GM18868 (cell line): ENCODE measurements around the gene PDE9A.
"Not testable (repeated sequence)": the region's sequence is repeated elsewhere in the genome, so short reads cannot be mapped to it uniquely, and the experiment has no call there.

Source experiments
- ATAC-seq: cut with Tn5 transposase; IDR thresholded peaks from one replicate; pipeline ENCODE4 v1.9.1; 2021; ENCODE audit warnings: mild to moderate bottlenecking, moderate library complexity; ENCODE audit not compliant: unreplicated experiment

PDE9A gene

DNA sequence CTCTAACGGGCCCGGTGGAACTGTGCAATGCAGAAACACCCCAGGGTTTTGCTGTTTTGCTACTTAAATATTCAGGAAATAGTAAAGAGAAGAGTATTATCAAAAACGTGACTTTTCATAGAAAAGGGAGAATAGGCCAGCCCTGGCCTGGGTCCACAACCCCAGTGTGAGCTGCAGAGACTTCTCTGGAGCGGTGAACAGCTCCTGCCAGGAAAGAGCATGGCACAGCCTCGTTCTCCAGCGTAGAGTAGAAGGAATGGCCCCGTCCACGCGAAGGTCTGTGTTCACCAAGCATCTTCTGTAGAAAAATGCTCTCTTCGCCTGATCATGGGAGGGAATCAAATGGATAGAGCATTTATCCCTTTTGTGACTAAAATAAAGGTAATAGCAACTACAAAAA, 51.4 kb downstream of the PDE9A start:
- ATAC-seq = no peak

DNA sequence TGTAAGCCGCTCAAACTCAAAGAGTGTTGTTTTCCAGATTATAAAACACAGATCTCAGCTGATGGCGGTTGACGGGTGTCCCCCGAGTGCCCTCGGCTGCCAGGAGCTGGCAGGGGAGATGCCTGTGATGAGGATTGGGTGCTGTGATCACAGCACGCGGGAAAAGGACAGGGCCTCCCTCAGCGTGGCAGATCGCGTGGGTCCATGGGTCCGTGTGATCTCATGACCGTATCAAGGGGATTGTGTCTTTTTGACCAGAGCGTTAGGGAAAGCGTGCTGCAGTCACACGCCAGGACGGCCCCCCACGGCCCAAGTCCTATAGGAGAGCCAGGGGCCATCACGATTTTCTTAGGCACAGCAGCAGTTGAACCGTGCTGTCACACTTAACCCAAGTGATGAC, 51.9 kb downstream of the PDE9A start:
- ATAC-seq = no peak

DNA sequence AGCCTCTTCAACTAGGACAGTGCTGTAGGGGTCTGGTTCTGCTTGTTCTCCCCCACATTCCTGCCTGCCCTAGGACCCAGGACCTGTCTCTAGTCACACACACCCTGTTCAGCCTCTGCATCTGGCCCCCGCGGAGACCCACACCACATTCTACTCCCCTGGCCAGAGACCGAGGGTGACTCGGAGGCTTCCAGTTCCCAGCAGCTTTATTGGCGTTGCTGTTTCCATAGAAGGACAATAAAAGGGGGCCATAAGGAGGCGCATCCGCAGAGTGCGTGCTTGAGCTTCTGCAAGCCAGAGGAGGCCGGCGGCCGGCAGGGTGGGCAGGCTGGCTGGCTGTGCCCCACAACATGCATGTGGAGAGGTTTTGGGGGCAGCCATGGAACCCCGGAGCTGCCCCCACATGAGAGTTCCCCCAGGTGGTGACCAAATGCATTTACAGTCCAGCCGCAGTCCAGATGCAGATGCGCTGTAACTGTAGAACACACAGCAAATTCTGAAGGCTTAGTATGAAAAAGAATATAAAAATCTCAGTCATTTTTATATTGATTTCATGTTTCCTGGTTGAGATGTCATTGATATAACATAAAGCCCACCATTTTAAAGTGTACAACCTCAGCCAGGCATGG, 52.4 kb downstream of the PDE9A start:
- no peak for ATAC-seq

DNA sequence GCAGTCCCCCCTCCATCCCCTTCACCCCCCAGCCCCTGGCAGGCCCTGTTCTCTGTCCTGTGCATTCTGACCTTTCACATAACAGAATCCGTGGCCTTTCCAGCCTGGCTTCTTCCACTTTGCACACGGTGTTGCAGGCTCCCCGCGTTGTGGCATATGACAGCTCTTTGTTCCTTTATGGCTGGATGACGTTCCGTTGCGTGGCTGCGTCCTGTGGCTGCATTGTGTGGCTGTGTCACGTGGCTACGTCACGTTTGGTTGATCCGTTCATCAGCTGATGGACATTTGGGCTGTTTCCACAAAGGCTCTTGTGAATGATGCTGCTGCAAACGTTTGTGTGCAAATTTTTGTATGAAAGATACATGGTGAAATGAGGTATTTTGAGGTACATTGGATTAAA, 53.3 kb downstream of the PDE9A start:
- ATAC-seq = no peak

DNA sequence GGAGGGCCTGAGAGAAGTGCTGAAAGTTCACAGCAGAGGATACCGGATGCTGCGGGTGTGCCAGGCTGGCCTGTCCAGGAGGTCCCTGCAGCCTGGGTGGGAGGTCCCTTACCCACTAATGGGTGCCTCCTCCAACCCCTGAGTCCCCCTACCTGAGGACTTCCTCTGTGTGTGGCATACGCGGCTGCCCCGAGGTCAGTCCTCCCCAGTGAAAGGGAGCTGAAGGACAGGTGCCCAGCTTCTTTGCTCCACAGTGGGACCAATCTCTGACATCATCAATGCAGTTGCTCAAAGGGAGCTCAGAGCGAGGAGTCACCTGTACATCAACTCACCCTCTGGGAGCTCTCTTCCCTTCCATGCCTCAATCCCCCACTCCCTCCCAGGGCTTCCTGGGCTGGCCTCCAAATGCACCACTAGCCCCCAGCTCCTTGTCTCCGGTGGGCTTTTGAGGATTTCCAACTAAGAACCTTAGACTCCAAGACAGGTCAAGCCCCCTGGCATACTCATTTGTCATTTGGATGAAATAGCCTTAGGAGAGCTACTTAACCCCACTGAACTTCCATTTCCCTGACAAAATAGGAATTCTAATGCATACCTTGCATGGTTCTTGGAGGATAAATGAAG, 53.9 kb downstream of the PDE9A start:
- no peak for ATAC-seq

DNA sequence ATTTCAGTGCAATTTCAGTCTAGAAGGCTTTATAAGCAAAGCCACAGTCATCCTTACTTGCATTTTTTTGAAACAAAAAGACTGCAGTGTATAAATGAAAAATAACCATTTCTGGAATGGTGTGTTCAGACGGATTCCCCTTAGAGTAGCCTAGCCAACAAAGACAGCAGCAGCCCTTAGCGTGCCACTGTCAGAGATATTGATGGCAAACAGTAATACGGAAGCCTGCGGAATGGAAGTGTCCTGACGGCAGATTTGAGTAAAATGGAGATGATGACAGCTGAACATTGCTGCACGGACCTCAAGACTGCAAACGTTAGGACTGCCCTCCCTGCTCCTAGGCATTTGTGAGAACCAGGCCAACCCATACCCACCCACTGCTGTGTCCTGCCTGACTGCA, 54.7 kb downstream of the PDE9A start:
- ATAC-seq = no peak

DNA sequence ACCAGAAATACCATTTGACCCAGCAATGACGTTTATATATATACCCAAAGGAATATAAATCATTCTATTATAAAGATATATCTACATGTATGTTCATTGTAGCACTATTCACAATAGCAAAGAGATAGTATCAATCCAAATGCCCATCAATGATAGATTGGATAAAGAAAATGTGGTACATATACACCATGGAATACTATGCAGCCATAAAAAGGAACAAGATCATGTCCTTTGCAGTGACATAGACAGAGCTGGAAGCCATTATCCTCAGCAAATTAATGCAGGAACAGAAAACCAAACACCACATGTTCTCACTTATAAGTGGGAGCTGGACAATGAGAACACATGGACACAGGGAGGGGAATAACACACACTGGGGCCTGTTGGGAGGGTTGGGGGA, 55.5 kb downstream of the PDE9A start:
- ATAC-seq = not testable (repeated sequence)

DNA sequence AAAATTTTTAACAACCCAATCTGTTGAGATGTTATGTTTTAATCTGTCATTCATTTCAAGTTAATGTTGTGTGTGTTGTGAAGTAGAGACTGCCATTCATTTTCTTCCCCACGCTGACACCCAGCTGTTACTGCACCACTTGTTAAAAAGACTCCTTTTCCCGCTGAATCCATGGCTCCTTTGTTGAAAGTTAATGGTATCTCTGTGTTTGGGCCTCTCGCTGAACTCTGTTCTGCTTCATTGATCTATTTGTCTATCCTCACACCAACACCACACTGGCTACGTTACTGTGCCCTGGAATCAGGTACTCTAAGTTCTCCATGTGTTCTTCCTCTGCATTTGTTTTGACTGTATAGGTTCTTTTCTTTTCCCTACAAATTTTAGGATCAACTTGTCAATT, 58.2 kb downstream of the PDE9A start:
- no peak for ATAC-seq

DNA sequence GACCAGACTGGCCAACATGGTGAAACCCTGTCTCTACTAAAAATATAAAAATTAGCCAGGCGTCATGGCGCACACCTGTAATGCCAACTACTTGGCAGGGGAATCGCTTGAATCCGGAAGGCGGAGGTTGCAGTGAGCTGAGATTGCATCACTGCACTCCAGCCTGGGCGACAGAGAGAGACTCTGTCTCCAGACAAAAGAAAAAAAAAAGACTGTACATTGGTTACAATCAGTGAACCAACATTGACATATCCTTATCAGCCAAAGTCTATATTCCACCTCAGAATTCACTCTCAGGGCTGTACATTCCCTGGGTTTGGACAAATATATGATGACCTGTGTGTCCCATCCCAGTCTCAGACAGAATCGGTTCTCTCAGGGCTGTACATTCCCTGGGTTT, 62.0 kb downstream of the PDE9A start:
- not testable (repeated sequence) for ATAC-seq

DNA sequence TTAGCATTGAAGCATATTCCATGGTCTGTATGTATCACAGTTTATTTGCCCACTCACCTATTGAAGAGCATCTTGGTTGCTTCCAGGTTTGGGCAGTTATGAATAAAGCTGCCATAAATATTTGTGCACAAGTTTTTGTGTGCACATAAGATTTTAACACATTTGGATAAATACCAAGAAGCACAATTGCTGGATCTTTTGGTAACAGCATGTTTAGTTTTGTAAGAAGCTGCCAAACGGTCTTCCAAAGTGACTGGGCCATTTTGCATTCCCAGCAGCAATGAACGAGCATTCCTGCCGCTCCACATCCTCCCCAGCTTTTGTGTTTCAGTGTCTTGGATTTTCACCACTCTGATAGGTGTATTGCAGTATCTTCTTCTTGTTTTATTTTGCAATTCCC, 62.7 kb downstream of the PDE9A start:
- no peak for ATAC-seq

DNA sequence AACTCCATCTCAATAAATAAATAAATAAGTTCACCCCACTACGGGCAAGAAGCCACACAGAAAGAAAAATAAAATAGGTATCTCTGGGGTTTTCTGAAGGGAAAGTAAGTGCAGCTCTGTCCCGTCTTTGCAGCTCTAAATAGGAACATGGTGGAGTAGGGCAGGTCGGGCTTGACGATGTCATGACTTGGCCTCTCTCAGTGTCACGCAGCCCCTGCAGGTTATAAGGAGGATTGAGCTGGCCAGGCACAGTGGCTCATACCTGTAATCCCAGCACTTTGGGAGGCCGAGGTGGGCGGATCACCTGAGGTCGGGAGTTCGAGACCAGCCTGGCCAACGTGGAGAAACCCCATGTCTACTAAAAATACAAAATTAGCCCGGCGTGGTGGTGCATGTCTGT, 67.1 kb downstream of the PDE9A start:
- ATAC-seq = not testable (repeated sequence)

DNA sequence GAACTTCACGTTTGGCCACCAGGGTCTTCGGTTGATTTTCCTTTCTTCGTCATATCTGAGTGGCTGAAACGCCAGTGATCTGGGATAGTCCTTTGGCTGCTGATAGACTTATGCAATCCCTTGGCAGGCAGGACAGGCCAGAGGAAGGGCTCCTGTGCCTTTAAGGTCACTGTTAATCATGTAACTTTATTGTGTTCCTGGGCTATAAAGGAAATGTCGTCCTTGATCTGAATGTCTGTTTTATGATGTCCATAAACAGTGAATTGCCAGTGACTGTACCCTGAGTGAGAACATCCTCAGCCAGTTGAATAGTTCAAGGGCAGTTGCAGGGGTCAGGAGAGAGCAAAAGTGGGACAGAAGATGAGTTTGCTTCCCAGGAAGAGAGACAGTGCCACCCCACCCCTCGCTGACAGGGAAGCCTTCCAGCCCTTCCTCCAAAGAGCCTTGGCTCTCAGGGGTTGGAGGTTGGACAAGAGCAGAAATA, 68.0 kb downstream of the PDE9A start:
- ATAC-seq = no peak

DNA sequence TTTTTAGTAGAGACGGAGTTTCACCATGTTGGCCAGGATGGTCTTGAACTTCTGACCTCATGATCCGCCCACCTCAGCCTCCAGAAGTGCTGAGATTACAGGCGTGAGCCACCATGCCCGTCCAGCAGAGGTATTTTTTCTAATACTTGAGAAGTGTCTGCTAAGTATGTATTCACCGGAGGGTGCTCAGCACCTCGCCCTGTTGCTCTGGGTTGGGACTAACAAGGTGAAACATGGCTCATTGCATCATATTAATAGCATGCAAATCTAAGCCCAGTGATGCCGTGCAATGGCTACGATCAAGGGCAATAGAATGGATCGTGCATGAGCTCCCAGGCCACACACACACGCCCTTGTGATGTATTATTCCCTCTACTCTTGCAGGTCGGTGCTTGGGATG, 68.7 kb downstream of the PDE9A start:
- ATAC-seq = no peak

DNA sequence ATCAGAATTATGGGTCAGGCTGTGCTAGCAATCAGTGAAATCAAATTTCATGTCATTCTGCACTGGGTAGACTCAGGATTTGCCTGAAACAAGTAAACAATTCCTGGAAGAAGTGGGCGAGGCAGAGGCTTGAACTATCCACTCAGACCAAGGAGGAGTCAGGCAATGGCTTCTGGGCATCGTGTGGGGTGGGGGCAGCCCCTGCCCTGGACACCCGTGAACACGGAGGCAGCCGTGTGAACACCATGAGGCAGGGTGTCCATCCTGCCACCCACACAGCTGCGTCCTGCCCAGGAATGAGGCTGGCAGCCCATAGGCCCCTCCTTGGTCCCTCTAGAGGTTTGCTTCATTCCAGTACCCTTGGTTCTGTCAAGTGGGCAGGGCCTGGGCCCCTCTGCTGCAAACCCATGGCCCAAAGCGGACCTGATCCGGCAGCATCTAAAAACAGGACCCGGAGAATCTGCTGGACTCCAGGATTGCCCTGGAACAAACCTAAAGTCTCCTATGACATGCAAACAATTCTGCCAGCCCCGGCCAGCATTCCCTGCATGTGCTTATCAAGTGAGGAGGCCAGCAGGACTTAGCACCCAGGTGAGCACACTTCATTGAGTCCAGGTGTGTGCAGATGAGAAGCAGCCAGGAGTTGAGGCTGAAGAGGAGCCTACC, 69.5 kb downstream of the PDE9A start:
- no peak for ATAC-seq

DNA sequence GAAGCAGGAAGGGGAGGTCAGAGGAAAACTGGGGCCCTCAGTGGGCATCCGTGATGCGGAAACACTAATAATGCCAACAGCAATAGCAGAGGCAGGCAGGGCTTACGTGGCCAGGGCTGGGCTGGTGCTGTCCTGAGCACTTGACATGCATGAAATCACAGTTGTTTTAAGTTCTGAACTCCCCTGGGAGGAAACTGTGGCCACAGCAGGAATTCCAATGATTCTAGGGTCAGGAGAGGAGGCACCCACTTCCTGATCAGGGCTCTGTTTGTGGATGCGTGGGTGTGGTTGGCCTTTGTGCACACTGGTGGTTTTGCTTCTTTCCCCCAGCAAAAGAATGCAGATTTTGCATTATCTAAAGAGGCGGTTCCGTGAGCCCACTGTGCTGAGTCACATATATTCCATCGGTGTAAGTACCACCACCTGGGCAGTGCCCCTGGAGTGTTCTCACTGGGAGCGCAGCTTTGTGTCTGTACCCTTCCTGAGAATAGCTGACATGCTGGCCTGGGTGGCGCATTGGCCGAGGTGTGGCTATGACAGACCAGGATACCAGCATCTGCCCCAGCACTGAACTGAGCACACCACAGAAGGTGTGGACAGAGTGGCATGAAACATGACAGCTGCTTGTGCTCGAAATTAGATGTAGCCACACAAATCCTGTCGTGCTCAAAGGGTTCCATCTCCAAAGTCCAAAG, 71.0 kb downstream of the PDE9A start:
- no peak for ATAC-seq

DNA sequence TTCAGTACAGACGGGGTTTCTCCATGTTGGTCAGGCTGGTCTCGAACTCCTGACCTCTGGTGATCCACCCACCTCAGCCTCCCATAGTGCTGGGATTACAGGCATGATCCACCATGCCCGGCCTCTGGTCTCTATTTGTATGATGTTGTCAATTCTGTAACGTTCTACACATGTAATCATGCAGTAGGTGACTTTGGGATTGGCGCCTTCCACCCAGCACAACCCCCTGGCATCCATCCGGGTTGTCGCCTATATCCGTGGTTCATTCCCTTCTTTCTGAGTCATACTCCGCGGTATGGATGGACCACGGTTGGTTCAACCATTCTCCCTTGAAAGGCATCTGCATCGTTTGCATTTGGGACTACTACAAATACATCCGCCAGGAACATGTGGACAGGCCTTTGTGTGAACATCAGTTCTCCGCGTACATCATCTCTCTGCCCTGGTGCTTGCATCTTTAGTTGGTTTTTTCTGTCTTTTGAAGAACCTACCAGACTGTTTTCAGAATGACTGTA, 72.1 kb downstream of the PDE9A start:
- ATAC-seq = no peak

DNA sequence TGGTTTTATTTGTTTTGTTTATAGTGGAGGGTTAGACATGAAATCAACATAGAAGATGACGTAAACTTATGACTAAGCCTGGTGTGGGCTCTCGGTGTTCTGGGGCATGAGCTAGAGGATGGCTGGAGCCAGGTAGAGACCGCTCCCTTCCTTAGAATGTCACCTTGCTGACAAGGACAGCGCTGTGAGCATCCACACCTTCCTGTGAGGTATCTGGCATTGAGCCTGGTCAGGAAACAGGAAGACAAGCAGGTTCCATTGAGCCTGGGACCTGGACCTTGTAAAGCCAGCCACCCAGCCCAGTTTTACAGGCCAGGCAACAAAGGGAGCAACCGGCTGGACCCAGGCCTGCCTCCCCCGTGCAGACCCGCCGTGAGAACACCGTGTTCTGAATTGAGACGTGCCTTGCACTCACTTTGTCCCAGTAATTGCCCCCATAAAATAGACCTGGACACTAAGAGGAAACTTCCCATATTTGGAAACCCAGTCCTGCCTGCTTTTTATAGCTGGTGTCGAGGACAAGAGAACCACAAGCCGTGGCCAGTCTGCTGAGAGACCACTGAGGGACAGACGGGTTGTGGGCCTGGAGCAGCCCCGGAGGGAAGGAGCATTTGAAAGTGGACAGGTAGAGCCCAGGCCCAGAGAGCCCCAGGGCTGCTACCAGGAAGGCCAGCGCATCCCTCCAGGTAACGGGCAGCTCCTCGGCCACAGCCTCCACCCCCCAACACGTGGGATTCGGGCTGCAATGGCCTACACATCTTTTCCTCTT, 78.0 kb downstream of the PDE9A start:
- ATAC-seq = no peak

DNA sequence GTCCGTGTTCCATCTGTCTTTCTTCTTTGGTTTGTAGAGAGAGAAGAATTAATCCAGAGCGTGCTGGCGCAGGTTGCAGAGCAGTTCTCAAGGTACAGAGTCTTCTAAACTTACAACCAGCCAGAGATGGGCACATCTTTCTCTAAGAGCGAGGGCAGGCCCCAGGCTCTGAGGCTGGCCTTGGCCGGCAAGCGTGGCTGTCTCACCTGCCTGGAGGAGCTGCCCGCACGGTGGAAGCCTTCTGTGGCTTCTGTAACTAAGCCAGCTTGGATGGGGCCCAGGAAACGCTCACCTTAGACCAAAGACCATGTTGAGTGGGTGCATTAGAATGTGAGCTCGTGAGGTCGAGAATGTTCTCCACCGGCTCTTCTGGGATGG, 78.6 kb downstream of the PDE9A start:
- ATAC-seq = no peak

DNA sequence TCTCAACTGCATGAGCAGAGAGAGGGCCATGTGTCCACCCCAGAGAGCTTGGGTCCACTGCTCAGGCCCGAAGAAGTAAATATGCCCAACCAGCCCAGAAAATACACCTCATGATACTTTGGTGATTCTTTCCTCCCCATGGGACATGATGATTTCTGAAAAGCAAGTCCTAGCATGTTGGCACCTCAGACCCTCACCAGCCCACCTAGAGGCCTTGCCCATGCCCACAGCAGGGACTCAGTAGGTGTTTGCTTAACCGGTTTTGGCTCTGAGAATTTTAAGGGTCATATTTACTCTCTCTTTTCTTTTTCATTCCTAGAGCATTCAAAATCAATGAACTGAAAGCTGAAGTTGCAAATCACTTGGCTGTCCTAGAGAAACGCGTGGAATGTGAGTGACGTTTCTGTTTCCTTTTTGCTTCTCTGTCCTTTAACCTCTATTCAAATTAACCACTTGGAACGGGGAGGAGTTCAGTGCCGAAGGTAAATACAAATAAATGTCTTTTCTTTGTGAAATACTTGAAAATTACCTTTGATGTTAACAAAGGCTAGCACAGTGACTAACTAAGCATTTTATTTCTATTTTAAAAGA, 79.7 kb downstream of the PDE9A start:
- ATAC-seq = no peak

DNA sequence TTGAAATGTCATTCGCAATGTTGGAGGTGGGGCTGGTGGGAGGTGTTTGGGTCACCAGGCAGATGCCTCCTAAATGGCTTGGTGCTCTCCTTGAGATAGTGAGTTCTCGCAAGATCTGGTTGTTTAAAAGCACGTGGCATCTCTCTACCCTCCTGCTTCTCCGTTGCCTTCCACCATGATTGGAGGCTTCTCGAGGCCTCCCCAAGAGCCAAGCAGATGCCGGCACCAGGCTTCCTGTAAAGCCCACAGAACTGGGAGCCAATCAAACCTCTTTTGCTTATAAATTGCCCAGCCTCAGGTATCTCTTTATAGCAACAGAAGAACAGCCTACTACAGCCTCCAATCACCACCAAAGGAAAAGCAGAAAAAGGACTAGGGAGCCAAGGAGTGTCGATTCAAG, 80.5 kb downstream of the PDE9A start:
- no peak for ATAC-seq
